Amygdala (tissue), 56 donors: ENCODE data around the gene CDH13.

ENCODE experiments used
- DNase-seq, 56 donors: peaks; one replicate each; lab custom pipeline; 2025; lab: John Stamatoyannopoulos, UW

Gene CDH13

GRCh38 chr16:82874271-82874670 lies 247.5 kb downstream of the CDH13 start:
- no peak for DNase-seq

- DNase-seq = no peak
Measured at GRCh38 chr16:82874672-82875071, 247.9 kb downstream of the CDH13 start.

- DNase-seq = no peak
Measured at GRCh38 chr16:82876951-82877350, 250.2 kb downstream of the CDH13 start.

GRCh38 chr16:82878466-82878865 lies 251.7 kb downstream of the CDH13 start:
- DNase-seq = no peak

GRCh38 chr16:82880346-82880745 lies 253.6 kb downstream of the CDH13 start:
- no peak for DNase-seq

- peak in 1 of 56 donors; percentile 1 for DNase-seq
Measured at GRCh38 chr16:82881516-82881915, 254.7 kb downstream of the CDH13 start.

GRCh38 chr16:82882226-82882625 lies 255.5 kb downstream of the CDH13 start:
- DNase-seq = no peak

- DNase-seq = no peak
Measured at GRCh38 chr16:82882982-82883835, 256.4 kb downstream of the CDH13 start.

- no peak for DNase-seq
Measured at GRCh38 chr16:82884320-82884898, 257.6 kb downstream of the CDH13 start.

- DNase-seq = no peak
Measured at GRCh38 chr16:82886146-82886545, 259.4 kb downstream of the CDH13 start.

- no peak for DNase-seq
Measured at GRCh38 chr16:82888591-82889001, 261.8 kb downstream of the CDH13 start.

- no peak for DNase-seq
Measured at GRCh38 chr16:82891424-82891823, 264.7 kb downstream of the CDH13 start.

GRCh38 chr16:82891918-82892317 lies 265.1 kb downstream of the CDH13 start:
- no peak for DNase-seq

- no peak for DNase-seq
Measured at GRCh38 chr16:82892324-82892723, 265.6 kb downstream of the CDH13 start.

GRCh38 chr16:82895843-82896242 lies 269.1 kb downstream of the CDH13 start:
- no peak for DNase-seq

- no peak for DNase-seq
Measured at GRCh38 chr16:82899006-82899405, 272.2 kb downstream of the CDH13 start.

GRCh38 chr16:82899731-82900450 lies 273.1 kb downstream of the CDH13 start:
- no peak for DNase-seq

- DNase-seq = no peak
Measured at GRCh38 chr16:82900559-82900958, 273.8 kb downstream of the CDH13 start.

- peak in 3 of 56 donors; percentile 0 to 5 (median 3) for DNase-seq
Measured at GRCh38 chr16:82911925-82912324, 285.2 kb downstream of the CDH13 start.

GRCh38 chr16:82915139-82915824 lies 288.5 kb downstream of the CDH13 start:
- no peak for DNase-seq
